Testis (tissue), 2 donors: ENCODE results near the gene APBB1.

Experiments
- POLR2A ChIP-seq: fragments of 450-650 bp; IDR thresholded peaks from one replicate; pipeline ENCODE4 v1.6.1; 2017; ENCODE audit warnings: antibody characterized with exemption, mild to moderate bottlenecking, moderate library complexity
- TF ChIP-seq, protein P1 (sequence below), 3 experiments: fragments of 450-650 bp in 2 of 3; fragments of 200-600 bp in 1 of 3; sonication (generic) in 1 of 3; IDR thresholded peaks; one replicate each; pipeline ENCODE4 v1.5.1; 2016 to 2019; ENCODE audit warnings: antibody characterized with exemption in 3 of 3, mild to moderate bottlenecking in 2 of 3, moderate library complexity in 1 of 3

DNA sequence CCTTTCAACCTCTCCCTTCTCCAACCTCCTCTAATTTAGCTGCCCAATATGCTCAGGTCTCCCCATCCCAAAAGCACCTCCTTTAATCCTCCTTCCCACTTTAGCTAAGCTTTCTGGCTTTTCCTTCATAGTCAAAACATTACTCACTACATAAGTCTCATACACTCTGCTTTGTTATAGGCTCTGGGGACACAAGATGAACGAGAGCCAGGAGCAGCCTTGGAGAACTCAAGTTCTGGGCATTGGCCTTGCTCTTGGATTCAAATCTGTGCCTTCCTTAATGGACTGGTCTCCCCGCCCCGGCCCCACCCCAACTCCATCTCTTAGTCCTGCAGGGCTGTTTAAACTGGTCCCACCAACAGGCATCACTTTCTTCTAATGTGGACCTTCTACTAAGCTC, 33.3 kb upstream of the APBB1 start:
- TF ChIP-seq, protein P1, sequence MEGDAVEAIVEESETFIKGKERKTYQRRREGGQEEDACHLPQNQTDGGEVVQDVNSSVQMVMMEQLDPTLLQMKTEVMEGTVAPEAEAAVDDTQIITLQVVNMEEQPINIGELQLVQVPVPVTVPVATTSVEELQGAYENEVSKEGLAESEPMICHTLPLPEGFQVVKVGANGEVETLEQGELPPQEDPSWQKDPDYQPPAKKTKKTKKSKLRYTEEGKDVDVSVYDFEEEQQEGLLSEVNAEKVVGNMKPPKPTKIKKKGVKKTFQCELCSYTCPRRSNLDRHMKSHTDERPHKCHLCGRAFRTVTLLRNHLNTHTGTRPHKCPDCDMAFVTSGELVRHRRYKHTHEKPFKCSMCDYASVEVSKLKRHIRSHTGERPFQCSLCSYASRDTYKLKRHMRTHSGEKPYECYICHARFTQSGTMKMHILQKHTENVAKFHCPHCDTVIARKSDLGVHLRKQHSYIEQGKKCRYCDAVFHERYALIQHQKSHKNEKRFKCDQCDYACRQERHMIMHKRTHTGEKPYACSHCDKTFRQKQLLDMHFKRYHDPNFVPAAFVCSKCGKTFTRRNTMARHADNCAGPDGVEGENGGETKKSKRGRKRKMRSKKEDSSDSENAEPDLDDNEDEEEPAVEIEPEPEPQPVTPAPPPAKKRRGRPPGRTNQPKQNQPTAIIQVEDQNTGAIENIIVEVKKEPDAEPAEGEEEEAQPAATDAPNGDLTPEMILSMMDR (IDR thresholded peaks at IDR 0.05): no peak
- TF ChIP-seq POLR2A: no peak
